GM19455 (cell line): ENCODE results near the gene KIAA0825.
A peak's percentile ranks its signal among the peaks of the same experiment; 100 is the strongest.

Experiments
- ATAC-seq: cut with Tn5 transposase; IDR thresholded peaks from one replicate; pipeline ENCODE4 v1.9.1; 2021; ENCODE audit not compliant: unreplicated experiment

The KIAA0825 gene

DNA sequence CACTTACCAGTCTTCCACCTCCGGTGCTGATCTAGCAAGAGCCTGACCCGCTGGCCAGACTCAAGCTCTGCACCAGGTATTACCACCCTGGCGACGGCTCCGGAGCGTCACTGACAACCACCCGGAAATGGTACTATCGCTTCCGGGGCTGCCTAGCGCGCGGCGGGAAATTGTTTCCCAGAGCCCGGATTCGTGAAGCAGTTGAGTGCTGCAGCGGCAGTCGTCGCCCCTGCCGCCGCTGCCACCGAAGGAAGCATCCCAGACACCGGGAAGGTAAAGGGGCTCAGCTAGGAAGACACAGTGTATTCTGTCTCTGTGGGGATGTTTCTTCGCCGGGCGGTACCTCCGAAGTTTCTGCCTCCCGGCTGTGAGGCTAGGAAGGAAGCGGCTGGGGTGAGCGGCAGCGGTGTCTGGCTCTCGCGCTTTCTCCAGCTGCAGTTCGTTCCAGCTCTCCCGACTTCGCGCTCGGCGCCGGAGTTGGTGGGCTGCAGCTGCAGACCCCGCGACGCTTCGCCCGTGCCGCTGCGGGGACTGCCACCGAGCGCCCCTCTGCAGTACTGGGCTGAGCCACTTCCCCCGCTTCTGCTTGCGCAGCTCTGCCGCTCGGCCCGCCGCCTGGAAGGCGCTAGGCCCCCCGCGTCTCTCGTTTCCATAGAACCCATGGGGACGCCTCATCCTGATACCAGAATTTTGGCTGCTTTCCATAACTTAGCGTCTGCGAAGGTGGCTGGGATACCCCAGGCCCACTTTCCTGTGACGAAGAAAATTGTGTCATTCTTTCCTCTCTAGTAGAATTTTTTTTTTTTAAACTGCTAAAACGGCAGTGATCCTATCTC is at the start of gene KIAA0825, which contains the start of gene SLF1:
Gene KIAA0825, minus strand, starts transcription at position 112 of the 836 bp plus-strand sequence. CDS start 81,478 bp downstream, outside the sequence.
Gene SLF1, plus strand, starts transcription at position 177 of the 836 bp plus-strand sequence. CDS start 10,142 bp downstream, outside the sequence.
- ATAC-seq, result peak; percentile 98

DNA sequence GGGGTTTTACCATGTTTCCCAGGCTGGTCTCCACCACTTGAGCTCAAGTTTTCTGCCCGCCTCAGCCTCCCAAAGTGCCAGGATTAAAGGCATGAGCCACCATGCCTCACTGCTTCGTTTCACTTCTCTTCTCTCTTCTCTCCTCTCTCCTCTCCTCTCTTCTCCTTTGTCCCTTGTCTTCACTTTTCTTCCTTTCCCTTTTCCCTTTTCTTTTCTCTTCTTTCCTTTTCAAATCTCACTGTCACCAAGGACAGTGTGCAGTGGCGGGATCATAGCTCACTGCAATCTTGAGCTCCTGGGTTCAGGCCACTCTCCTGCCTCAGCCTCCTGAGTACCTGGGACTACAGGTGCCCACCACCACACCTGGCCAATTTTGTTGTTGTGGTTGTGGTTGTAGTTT is 49.5 kb upstream of the KIAA0825 start:
- no peak for ATAC-seq

DNA sequence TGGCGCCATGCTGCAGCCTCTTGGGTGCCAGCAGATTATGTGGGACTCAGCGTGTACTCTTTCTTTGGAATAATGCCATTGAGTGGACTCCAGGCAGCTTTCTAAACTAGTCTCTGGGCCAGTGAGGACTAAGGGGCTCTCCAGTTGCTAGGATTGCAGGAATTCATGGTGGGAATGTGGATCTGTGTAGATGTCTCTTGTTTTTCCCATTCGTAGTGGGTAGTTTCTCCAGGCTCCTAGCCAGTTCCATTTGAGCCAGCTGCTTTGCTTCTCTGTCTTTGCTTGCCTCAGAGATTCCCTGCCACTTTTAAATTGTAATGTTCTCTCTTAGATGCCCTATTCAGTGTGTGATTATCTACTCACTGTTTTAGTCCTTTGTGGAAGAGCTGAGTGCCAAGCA is 42.7 kb upstream of the KIAA0825 start:
- ATAC-seq, result no peak

GRCh38 chr5:94660506-94660905 is 42.1 kb upstream of the KIAA0825 start:
- ATAC-seq, result no peak

GRCh38 chr5:94658272-94658671 is 39.9 kb upstream of the KIAA0825 start:
- ATAC-seq, result no peak

GRCh38 chr5:94649874-94650273 is 31.5 kb upstream of the KIAA0825 start:
- no peak for ATAC-seq

DNA sequence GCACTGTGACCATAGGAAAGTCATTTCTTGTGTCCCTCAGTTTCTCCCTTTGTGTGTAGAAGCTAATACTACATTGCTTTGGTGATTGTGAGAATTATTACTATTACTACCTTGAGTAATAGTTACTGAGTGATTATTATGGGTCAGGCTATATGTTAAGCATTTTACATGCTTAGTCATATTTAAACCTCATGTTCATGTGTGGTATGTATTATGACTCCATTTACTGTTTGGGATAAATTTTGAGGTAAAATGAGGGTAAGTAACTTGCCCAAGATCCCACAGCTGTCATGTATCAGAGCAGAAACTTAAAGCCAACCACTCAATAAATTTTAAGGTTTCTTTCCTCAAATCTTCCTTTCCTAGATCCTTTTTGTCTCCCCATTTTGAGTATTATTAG is 28.4 kb upstream of the KIAA0825 start:
- no peak for ATAC-seq

DNA sequence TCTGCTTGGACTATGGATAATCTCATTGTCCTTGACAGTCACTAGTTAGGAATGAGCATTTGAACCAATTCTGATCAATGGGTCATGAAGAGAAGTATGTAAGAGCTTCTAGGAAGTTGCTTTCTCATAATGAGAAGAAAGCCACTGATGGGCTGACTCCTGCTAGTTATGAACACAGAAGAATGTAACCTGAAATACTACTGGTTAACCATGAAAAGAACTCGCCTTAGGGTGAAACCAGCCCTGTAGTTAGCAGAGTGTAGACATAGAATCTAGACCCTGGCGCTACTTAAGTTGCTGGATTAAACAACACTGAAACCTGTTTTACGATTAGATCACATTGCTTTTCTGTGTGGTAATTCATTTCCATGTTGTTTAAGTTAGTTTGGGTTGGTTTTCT is 26.6 kb upstream of the KIAA0825 start:
- no peak for ATAC-seq

- ATAC-seq, result no peak
Measured at GRCh38 chr5:94640176-94640575, 21.8 kb upstream of the KIAA0825 start.

DNA sequence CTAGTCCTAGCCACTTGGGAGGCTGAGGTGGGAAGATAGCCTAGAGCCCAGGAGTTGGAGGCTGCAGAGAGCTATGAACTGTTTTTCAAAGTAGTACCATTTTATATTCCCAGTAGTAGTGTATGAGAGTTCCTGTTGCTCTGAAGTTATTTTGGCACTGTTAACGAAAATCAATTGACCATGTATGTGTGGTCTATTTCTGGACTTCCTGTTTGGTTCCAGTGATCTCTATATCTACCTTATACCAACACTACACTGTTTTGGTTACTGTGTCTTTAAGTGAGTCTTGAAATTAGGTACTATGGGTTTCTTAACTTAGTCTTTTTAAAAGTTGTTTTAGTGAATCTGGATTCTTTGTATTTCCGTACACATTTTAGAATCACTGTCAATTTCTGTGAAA is 13.6 kb upstream of the KIAA0825 start:
- peak; percentile 86 for ATAC-seq

GRCh38 chr5:94627191-94627590 is 8.8 kb upstream of the KIAA0825 start:
- ATAC-seq, result no peak

GRCh38 chr5:94623877-94624276 is 5.5 kb upstream of the KIAA0825 start:
- ATAC-seq, result no peak

- ATAC-seq, result no peak
Measured at GRCh38 chr5:94623011-94623410, 4.6 kb upstream of the KIAA0825 start.

DNA sequence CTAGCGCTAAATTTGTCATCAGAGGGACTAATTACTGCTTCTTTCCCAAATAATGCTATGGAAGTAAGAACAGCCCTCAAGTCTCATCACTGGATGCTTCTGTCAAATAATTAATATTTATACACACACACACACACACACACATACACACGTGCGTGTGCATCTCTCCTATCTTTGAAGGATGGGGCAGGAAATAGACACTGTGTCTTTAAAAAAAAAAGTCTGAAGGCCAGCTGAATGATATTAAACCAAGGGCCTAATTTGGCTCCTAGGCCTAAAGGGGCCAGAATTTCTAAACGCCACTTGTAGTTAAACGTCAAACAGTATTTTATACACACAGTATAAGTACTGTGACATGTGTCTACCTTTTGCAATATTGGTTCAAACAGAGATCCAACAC is 3.4 kb upstream of the KIAA0825 start:
- no peak for ATAC-seq

DNA sequence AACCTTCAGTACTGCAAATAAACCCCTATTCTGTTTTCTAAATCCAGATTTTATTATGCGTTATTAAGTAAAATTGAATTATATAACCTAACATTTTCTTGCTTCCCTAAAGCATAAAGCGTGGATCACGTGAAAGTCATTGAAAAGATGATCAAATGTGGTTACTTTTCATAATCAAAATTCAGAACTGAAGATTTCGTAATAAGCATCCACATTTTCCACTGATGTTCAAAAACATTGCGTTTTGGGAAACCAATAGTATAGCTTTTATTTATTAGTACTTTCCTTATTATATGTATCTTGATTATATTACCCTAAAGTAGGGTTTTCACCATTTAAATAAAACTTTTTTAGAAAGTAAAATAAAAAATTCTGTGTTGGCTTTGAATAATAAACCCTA is 1.9 kb upstream of the KIAA0825 start:
- ATAC-seq, result no peak

DNA sequence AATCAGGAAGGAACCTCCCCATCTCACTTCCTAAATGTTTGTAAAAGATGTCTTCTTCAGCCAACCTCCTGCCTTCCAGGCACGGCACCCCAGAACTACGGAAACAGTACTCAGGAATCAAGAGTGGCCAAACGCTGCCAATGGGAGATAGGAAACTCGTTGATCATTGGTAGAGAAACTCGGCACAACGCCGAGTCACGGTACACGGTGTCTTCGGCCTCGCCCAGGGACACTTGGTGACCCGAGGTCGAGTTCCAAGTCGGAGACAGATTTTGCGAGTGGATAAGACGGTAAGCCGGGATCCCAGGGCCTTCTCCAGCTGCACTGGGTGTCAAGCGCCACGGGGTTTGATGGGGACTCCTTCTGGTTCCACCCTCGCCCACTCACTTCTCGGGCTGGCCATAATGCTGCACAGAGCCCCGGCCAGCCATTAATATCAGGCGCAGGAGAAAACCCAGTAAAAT is 343 bp downstream of the KIAA0825 start:
- peak; percentile 32 for ATAC-seq

DNA sequence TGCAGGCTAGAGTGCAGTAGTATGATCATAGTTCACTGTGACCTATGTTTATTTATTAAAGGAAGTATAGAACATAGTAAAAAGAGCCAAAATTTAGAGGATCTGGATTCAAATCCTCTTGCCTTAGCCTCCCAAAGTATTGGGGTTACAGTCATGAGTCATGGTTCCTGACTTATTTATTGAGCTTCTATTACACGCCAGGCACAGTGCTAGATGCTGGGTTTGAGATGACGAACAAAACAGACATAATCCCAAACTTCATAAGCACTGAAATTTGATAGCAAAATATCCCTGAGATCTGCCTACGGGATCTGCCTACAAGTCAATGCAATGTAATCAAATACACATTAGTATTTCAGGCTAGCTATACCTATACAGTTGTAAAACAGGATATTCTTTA is 2.5 kb downstream of the KIAA0825 start:
- no peak for ATAC-seq

GRCh38 chr5:94614156-94614805 is 4.1 kb downstream of the KIAA0825 start:
- ATAC-seq, result no peak

GRCh38 chr5:94613583-94613982 is 4.8 kb downstream of the KIAA0825 start:
- no peak for ATAC-seq

DNA sequence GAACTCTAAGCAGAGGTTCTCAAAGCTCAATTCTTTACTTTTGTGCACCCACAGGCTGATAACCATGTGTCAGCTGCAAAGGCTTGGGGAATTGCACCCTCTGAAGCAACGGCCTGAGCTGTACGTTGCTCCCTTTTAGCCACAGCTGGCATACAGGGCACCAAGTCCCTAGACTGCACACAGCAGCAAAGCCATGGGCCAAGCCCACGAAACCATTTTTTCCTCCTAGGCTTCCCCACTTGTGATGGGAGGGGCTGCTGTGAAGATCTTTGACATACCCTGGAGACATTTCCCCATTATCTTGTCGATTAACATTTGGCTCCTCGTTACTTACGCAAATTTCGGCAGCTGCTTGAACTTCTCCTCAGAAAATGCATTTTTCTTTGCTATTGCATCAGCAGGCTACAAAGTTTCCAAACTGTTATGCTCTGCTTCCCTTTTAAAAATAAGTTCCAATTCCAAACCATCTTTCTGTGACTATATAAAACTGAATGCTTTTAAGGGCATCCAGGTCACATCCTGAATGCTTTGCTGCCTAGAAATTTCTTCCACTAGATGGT is 23.0 kb downstream of the KIAA0825 start:
- no peak for ATAC-seq

DNA sequence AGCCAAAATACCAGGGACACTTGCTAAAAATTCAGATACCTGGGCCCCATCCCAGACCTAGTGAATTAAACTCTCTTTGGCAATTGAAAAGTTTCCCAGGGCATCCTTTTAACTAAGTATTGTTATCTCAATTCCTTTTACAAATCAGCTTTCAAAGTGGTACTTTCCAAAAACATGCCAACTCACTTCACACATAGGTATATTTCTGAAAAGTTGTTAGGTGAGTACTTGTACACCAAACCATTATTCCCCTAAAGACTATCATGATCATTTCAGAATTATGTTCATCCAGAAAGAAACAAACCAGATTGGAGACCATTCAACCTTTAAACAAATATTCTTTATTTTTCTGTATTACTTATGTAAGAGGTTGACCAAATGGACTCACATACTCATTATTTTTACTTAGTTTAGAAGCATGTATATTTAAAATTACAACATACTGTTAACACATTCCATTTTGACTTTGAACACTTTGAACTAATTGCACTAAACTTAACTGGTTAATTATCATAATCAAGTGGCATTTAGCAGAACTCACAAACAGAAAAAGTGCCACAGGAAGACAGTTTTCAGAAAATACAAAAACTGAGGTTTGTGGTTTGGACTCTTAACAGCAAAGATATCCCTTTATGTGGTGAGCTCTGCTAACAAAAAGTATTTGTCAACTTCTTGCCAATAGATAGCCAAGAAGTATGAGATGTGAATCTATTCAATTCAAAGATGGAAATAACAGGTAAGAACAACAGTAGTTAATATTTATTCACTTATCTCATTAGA is 40.7 kb downstream of the KIAA0825 start:
- peak; percentile 83 for ATAC-seq
